NCI-H345 treated with DMSO at 0.1 percent for 48 hours (cell line): Measurements from ENCODE around the gene LIMCH1.
A peak's percentile ranks its signal among the peaks of the same experiment; 100 is the strongest.

Experiments used
- DNase-seq: peaks from one replicate; lab custom pipeline; 2025; ENCODE audit not compliant: unreplicated experiment; lab: John Stamatoyannopoulos, UW

The LIMCH1 gene

DNA sequence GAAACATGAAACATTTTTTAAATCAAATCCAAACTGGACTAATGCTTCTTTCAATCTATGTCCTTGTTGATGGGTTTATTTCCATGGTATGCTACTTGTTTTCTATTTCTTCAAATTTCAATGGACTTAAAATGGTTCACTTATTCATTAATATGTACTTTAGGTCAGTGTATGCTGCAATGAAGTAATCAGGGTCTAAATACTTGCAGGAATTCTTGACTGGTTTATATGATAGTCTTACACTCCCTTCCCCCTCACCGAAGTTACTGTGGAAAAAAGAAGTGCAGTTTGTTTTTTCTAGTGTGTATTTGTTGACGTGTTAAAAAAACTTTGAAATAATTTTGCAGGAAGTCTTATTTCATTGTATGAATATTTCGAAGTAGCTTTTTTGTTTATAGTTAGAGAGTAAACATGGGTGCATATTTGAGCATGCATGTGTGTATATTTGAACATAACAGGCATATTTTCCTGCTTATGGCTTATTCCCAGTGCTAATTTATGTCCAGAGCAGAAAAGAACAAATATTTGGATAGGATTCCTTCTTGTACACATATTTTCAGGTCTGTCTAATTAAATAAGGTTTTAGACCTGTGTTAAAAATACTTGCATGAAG lies 65.0 kb downstream of the LIMCH1 start:
- no peak for DNase-seq

DNA sequence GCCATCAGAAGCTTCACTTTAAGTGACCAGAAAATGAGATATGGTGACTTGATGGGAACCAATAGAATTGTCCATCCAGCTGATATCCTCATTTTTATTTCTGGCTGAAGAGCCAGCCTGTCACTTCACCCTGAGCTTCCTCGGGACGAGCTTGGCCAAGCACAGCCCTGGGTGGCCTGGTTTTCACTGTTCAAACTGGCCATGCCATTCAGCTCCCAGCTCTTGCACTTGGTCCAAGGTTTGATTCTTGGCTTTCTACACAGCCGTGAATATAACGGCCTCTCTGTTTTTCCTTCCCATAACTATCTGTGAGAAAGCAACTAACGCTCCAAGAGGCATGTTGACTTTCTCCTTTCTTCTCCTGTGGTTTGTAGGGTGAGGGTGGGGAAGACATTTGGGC lies 71.9 kb downstream of the LIMCH1 start:
- DNase-seq: no peak

DNA sequence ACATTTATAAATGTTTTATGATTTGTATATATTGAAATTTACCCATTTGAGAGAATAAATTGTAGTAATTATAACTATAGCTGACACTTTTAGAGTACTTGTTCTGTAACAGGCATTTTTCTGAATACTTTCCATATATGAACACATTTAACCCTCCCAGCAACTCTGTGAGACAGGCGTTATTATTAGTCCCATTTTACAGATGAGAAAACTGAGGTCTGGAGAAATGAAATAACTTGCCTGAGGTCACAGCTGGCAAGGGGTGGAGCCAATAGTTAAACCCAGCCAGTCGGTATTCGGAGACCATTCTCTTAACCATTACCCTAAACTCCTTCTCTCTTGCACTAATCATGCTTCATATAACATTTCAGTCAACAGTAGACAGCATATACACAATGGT lies 72.5 kb downstream of the LIMCH1 start:
- no peak for DNase-seq

DNA sequence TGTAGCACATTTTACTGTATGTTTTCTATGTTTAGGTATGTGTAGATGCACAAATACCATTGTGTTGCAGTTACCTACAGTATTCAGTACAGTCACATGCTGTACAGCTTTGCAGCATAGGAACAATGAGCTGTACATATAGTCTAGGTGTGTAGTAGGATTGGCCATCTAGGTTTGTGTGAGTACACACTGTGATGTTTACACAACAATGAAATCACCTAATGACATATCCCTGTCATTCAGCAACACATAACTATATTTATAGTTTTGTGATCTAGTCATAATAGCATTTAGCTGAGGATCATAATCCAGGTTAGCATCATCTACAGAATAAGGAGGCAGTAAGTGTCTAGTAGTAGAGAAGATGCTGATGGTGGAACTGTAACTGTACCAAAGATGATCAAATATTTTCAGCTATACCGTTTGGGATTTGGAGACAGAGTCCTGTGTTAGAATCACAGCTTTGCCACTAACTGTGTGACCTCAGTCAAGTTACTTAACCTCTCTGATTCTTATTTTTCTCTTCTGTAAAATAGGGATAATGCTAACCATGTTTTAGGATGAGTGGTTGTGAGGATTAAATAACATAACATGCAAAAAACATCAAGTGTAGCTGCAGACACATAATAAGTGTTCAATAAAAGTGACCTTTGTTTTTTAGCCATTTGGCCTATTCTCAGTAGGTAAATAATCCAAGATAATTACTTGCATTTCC lies 73.3 kb downstream of the LIMCH1 start:
- DNase-seq: no peak

DNA sequence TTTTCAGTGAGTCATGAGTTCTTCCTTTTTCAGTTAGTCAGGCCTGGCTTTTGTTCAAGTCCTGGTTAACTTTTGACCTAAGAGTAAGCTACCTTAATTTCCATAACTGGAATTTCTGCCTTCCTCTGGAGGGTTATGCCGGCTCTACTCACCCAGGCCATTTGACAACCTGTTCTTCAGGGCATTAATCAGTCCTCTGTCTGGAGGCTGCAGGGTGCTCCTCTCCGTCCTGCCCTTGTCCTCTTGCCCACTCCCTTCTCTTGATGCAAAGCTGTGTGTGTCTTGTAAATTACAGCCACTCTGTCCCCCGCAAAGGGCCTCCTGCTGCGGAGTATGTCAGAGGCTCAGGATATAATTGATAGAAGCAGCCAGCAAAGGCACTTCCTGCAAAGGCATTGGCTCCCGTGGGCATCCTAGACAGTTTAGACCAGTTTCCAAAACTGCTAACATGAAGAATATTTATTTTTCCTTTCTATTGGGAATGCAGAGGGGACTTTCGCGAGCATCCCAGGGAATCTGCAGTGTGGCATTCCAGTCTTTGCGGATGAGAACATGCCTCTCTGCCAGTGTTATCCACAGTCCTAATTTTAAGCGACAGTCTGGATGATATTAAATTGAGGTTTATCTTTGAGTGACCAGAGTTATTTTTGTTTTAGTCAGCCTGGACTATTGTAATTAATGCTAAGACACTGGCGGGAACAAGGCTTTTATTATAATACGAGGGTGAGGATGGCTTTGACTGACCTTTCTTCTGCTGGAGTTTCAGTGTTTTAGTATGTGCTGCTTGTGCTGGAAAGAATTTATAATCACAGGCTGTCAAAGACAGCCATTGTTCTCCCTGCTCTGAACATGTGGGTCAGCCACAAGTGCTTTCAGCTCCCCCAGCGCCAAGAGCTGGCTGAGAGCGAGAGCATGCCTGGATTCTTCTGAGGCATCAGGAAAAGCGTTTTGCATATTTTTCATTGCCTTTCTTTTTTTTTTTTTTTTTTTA lies 74.2 kb downstream of the LIMCH1 start:
- no peak for DNase-seq

DNA sequence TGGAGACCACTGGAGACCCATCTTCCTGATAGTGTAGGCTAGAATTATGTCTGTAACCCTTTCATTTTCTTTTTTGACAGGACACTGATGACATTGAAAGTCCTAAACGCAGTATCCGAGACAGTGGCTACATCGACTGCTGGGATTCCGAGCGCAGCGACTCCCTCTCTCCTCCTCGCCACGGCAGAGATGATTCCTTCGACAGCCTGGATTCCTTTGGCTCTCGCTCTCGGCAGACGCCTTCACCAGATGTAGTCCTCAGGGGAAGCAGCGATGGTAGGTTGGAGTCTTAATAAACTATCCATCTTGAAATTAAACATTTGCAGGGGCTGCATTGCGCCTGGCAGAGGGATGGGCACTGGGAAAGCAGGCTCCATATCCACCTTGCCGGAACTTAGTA lies 75.4 kb downstream of the LIMCH1 start:
- DNase-seq: no peak

DNA sequence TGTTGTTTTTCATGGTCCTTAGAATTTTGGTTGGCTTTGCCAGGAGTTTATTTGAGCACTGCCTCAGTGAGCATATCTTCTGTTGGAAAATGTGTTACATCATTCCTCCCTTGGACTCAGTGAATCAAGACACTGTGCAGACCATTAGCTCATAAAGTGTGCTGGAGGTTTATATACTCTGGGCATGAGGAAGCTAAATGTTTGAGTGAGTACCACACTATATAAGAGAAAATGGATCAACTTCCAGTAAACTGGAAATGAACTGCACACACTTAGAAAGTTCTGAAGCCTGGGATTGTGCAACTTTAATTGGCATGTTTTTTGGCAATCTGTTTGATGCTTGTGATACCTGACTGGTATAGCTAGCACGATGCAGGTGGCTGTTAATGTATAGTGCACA lies 75.9 kb downstream of the LIMCH1 start:
- no peak for DNase-seq

DNA sequence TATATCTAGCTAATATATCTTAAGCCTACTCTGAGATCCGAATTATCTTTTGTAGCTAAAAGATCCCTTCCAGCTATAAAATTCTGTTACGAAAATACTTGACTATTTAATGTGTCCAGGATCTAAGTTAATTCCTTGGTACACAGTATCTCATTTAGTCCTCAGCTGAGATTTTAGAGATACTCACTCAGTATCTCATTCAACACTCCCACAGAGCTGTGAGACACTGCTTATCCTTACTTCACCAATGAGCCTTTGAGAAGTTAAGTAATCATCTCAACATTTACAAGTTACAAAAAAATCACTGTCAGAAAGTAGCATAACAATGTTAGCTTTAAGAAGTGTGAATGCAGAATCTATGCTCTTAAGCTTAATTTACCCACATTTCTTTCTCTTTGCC lies 76.6 kb downstream of the LIMCH1 start:
- no peak for DNase-seq

DNA sequence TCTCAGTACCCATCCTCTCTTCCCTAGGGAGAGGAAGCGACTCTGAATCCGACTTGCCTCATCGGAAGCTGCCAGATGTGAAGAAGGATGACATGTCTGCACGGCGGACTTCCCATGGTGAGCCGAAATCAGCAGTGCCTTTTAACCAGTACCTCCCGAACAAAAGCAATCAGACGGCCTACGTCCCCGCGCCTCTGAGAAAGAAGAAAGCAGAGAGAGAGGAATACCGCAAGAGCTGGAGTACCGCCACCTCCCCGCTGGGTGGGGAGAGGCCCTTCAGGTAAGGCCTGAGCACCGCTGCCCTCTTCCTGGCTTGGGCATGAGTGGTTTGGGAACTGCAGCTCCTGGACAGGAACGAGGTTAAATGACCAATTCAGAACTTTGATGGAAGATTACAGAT lies 81.2 kb downstream of the LIMCH1 start:
- no peak for DNase-seq

DNA sequence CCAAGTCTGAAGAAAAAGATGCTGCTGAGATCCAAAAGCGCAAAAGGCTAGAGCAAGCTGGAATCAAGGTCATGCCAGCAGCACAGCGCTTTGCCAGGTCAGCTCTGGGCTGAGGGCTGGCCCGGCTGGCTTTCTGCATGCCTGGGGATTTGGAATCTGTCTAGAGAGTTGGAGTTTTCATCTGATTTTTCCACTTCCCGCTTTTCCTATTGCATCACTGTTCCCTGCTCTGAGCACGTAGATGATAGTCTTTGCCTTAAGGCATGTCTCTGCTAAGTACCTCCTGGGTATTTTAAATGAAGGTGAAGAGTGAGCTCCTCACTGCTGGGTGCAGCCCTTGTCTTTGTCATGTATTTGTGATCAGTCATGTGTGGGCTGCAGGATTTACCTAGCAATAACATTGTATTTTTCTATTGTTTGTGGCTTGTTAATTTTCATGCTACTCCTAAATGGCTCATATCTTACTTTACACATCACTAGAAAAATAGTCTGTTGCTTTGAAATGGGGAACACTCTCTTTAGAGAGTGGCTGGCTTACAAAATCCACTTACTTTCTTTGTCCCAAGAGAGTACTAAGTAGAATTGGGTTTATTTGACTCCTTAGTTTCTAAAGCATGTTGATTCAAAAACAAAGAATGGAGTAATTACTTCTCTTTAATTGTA lies 82.8 kb downstream of the LIMCH1 start:
- peak; percentile 88 for DNase-seq

DNA sequence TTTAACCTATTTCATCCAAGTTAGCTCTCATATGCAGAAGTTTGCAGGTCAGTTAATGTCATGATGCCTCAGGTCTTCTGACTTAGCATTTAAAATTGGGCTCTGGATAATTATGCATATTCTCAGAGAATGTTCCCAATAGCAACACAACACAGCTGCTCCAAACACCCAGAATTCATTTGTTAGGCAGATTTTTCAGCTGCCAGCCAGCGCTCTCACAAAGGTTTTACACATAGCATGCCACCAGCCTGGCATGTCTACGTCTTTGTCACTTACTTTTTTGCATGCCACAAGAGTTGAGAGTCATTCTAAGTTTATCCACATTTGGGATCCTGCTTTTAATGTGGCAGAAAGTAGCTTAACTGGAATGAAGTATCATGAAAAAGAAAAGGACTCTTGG lies 84.8 kb downstream of the LIMCH1 start:
- DNase-seq: no peak

DNA sequence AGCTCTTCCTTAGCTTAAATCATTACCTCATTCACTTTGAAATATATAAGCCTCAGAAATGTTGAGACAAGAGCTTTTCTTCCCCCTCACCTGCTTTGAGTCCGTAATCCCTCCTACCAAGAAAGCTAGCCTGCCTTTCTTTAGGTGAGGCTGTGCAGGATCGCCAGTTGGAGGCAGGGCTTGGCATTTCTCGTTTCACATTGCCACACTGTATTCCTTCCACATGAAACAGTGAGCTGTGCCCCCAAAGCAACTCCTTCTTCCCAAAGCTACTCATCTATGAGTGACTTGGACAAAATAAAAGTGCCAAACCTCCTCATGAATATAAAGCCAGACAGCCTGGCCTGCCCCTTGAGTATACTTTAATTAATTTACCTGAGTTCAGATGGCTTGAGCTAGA lies 86.8 kb downstream of the LIMCH1 start:
- no peak for DNase-seq

DNA sequence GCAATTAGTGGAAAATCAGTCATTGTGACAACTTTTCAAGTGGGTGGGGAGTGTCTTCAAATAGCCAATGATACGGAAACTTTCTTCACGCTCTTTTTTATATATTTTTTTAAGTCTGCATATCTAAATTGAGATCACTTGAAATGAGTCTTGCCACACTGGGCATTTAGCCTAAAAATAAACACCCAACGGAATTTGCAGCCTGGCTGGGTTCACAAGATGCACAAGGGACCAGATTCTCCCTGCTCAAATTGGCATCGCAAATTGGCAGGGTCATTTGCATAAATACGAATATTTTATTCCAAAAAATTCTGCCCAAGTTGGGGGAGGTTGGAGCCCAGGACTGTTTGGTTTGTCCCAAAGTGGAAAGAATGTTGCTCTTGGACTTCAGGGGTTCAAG lies 87.6 kb downstream of the LIMCH1 start:
- no peak for DNase-seq

DNA sequence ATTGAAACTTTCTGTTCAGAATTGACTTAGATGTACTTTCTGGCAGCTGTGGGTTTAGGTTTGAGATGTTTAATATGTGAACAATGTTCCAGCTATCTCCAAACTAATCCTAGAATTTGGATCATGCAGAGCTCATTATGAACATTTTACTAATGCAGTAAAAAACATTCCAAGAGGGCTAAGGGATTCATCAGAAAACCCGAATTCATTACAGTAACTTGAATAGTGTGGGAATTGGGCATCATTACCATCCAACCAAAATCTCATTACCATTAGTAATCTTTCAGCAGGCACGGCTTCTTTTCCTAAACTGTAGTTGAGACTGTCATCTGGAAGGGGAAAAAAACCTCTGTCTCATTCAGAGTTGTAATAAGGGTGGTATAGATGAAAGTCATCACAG lies 91.0 kb downstream of the LIMCH1 start:
- no peak for DNase-seq

DNA sequence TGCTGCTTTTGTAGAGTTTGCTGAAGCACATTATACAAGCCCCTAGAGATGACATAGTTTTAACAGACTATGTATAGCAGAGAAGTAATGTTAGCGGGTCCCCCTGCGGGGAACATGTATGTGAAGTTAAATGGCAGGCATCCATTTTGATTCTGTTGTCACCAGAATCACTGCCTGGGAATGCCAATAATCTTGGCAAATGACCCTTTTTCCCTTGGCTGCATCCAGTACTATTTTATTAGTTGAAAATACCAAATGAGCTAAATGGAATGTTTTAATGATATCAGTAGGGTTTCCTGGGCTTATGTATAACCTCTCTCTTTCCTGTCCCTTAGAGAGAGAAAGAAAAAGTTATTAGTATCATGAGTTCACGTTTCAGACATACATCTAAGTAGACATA lies 93.6 kb downstream of the LIMCH1 start:
- no peak for DNase-seq

DNA sequence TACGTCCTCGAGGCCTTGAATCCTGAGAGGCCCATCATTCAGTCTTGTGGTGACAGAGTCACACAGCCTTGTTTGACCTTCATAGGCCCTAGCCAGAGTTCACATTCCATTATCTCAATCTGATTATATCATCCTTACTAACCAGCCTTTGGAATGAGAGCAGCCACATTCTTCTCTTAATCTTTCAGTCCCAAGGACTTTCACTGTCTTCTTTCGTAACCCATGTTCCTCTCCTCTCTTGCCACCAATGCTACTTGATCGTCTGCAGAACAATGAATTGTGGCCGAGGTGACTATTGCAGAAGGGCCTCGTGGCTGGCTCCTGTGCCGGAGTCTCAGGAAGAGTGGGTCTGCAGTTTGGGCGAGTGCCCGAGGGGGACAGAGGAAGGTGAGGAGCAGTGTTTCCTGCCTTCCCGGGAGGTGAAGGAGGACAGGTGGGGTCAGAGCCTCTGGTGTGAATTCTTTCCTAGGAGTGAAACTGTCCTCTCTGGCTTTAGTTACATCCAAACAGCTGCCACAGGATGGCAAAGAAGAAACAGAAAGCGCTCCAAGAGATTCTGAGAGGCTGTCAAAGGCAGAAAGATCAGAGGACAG lies 94.6 kb downstream of the LIMCH1 start:
- no peak for DNase-seq

DNA sequence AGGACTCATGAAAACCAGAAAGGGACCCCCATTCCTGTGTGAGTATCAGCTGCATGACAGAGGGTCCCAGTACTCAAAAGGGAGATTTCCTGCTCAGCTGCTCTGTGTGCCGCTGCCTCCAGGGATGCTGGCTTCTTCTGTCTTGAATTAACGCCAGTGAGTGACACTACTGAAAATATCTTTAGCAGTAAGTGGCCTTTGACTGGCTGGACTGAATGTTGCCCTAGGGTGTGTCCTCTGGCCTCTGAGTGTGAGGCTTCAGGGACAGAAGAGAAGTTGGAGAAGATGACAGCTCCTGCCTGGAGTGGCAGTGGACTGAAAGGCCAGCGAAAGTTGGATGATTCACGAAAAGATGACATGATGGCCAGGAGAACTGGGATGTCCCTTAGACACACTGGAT lies 95.4 kb downstream of the LIMCH1 start:
- DNase-seq: no peak

DNA sequence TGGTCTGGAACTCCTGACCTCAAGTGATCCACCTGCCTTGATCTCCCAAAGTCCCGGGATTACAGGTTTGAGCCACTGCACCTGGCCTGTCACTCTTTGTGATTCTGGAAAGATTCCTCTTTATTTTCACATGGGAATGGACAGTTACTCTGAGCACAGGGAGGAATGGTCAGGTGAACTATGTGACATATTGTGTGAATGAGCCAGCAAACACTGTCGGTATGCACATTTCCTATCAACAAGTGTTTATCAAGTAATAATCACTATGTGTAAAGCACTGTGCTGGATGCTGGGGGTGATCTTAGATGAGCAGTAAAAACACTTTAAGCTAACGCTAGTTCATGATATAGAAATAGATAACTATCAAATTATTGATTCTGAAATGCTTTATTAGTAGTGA lies 97.5 kb downstream of the LIMCH1 start:
- DNase-seq: no peak

DNA sequence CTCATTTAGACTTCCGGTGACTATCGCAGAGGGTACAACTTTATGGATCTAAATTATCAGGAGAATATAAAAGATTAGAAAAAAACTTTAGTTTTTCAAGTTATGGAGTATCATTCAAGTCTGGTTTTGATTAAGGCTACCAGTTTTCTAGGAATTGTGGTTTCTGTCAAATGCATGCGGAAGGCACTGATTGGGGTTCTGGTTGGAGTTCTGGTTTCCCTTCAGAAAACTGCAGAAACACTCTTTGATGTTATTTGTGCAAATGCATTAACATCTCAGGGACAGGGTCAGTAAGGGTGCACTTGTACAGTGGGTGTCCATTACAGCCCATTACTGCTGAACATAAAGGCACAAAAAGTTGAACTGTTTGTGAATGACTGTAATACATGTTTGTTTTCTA lies 100.2 kb downstream of the LIMCH1 start:
- DNase-seq: no peak

DNA sequence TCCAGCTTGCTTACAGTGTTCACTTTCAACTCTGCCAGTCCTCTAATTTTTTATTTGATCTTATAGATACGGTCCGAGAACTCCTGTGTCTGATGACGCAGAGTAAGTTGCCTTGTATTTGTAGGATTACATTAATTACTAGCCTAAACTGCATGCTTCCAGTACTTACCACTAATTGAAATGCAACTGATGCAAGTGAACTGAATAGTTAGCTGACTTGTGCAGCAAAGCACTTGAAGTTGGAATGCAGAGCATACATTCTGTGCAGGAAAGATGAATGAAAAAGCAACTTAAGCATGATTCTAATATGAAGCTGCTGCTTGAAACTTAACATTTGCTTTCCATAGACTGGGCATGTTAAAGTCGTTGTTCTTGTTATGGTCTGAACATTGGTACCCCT lies 100.9 kb downstream of the LIMCH1 start:
- DNase-seq: no peak

DNA sequence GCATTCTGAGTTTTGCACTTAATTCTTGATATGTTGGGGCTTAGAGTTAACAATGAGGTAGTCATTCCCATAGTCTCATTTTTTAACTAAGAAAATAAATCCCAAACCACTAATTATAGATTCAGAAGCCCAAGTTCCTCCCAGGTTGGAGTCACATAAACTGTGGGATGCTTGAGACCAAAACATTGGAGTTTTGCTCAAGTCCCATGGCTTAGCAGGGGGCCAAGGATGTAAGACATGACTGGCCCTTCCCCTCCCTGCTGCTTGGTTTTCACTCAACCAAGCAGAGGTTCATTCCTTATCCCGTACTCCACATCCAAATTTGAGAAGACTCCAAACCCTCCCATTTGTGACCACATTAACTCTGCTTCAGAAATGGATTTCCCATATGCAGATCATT lies 101.3 kb downstream of the LIMCH1 start:
- no peak for DNase-seq
